LNCAP (cell line): Measurements from ENCODE around the gene SGPL1.

Experiments
- CTCF ChIP-seq: fragments of 450-650 bp; IDR thresholded peaks from 2 replicates; pipeline ENCODE4 v1.5.1; 2017; ENCODE audit warnings: mild to moderate bottlenecking

SGPL1 gene

GRCh38 chr10:70874061-70874460 is 58.3 kb downstream of the SGPL1 start:
- TF ChIP-seq CTCF, result no peak

GRCh38 chr10:70879207-70879606 is 63.5 kb downstream of the SGPL1 start:
- TF ChIP-seq CTCF, result no peak

- TF ChIP-seq CTCF, result peak; percentile 93
Measured at GRCh38 chr10:70880077-70880534, 64.4 kb downstream of the SGPL1 start.

GRCh38 chr10:70884741-70885140 is 69.0 kb downstream of the SGPL1 start:
- no peak for TF ChIP-seq CTCF

- TF ChIP-seq CTCF, result no peak
Measured at GRCh38 chr10:70885481-70885880, 69.7 kb downstream of the SGPL1 start.

GRCh38 chr10:70885931-70886903 is 70.5 kb downstream of the SGPL1 start:
- no peak for TF ChIP-seq CTCF

GRCh38 chr10:70886921-70887665 is 71.3 kb downstream of the SGPL1 start:
- no peak for TF ChIP-seq CTCF
